GM21390 (cell line): Measurements from ENCODE around the gene CNKSR2.
"Not testable (repeated sequence)": the region's sequence is repeated elsewhere in the genome, so short reads cannot be mapped to it uniquely, and the experiment has no call there.

ENCODE experiments used
- ATAC-seq: cut with Tn5 transposase; IDR thresholded peaks from one replicate; pipeline ENCODE4 v1.9.1; 2021; ENCODE audit not compliant: unreplicated experiment

The CNKSR2 gene

GRCh38 chrX:21438792-21439191 is 64.6 kb downstream of the CNKSR2 start:
- peak; percentile 99 for ATAC-seq

GRCh38 chrX:21440911-21441310 is 66.7 kb downstream of the CNKSR2 start:
- no peak for ATAC-seq

GRCh38 chrX:21457718-21458117 is 83.5 kb downstream of the CNKSR2 start:
- ATAC-seq: no peak

- no peak for ATAC-seq
Observed at GRCh38 chrX:21469071-21469470, 94.9 kb downstream of the CNKSR2 start.

- ATAC-seq: no peak
Observed at GRCh38 chrX:21476909-21477308, 102.7 kb downstream of the CNKSR2 start.

- peak; percentile 85 for ATAC-seq
Observed at GRCh38 chrX:21479695-21480270, 105.6 kb downstream of the CNKSR2 start.

- ATAC-seq: no peak
Observed at GRCh38 chrX:21481761-21482160, 107.5 kb downstream of the CNKSR2 start.

- not testable (repeated sequence) for ATAC-seq
Observed at GRCh38 chrX:21484051-21484450, 109.8 kb downstream of the CNKSR2 start.

GRCh38 chrX:21487832-21488231 is 113.6 kb downstream of the CNKSR2 start:
- no peak for ATAC-seq

- no peak for ATAC-seq
Observed at GRCh38 chrX:21490341-21490740, 116.1 kb downstream of the CNKSR2 start.

- ATAC-seq: no peak
Observed at GRCh38 chrX:21493226-21493830, 119.1 kb downstream of the CNKSR2 start.

GRCh38 chrX:21503593-21503992 is 129.4 kb downstream of the CNKSR2 start:
- peak; percentile 95 for ATAC-seq

- no peak for ATAC-seq
Observed at GRCh38 chrX:21509912-21510311, 135.7 kb downstream of the CNKSR2 start.

- no peak for ATAC-seq
Observed at GRCh38 chrX:21524008-21524407, 149.8 kb downstream of the CNKSR2 start.

- ATAC-seq: no peak
Observed at GRCh38 chrX:21528076-21528475, 153.9 kb downstream of the CNKSR2 start.

- no peak for ATAC-seq
Observed at GRCh38 chrX:21529771-21530170, 155.6 kb downstream of the CNKSR2 start.

- not testable (repeated sequence) for ATAC-seq
Observed at GRCh38 chrX:21544642-21545041, 170.4 kb downstream of the CNKSR2 start.

- ATAC-seq: no peak
Observed at GRCh38 chrX:21559417-21559816, 185.2 kb downstream of the CNKSR2 start.

GRCh38 chrX:21565025-21565424 is 190.8 kb downstream of the CNKSR2 start:
- no peak for ATAC-seq

- ATAC-seq: no peak
Observed at GRCh38 chrX:21574793-21575192, 200.6 kb downstream of the CNKSR2 start.

- no peak for ATAC-seq
Observed at GRCh38 chrX:21581479-21581878, 207.3 kb downstream of the CNKSR2 start.

- ATAC-seq: no peak
Observed at GRCh38 chrX:21586001-21586400, 211.8 kb downstream of the CNKSR2 start.
